GM19238 (cell line): ENCODE measurements around the gene CDY2A.
"Not testable (repeated sequence)": the region's sequence is repeated elsewhere in the genome, so short reads cannot be mapped to it uniquely, and the experiment has no call there.

ENCODE experiments used
- DNase-seq: peaks from one replicate; pipeline ENCODE4 v3.0.0; 2011; ENCODE audit warnings: low spot score; ENCODE audit not compliant: insufficient read length

Gene CDY2A, protein sequence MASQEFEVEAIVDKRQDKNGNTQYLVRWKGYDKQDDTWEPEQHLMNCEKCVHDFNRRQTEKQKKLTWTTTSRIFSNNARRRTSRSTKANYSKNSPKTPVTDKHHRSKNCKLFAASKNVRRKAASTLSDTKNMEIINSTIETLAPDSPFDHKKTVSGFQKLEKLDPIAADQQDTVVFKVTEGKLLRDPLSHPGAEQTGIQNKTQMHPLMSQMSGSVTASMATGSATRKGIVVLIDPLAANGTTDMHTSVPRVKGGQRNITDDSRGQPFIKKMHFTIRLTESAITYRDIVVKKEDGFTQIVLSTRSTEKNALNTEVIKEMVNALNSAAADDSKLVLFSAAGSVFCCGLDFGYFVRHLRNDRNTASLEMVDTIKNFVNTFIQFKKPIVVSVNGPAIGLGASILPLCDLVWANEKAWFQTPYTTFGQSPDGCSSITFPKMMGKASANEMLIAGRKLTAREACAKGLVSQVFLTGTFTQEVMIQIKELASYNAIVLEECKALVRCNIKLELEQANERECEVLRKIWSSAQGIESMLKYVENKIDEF

DNA sequence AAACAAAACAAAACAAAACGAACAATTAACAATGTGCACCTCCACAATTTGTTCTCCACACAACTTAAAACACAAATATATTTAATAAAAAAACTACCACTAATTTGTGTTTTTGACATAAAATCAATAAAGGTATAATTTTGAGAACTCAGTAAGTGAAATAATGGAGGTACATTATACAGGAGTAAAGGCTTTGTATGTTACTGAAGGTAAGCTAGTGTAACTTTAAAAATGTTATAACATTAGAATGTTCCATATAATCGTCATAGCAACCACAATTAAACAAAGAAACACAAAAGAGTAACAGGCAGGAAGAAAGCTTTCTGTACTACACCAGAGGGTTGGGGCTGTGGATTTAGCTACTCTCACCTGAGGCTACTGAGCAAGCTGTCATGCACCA, at the start of gene CDY2A:
CDY2A (plus strand) TSS at position 301 of the 400 bp plus-strand sequence. CDS start 328 bp downstream, outside the sequence.
- DNase-seq: not testable (repeated sequence)

DNA sequence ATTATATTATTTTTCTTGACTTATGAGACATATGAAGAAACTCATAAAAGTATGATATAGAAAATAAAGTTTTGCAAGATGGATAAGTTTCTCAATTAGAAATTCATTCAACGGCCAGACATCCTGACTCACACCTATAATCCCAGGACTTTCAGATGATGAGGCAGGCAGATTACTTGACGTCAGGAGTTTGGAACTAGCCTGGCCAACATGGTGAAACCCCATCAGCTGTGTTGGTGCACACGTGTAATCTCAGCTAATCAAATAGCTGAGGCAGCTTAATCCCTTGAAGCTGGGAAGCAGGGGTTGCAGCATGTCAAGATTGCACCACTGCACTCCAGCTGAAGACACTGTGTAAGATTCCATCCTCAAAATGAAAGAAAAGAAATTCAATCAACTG, 28.0 kb upstream of the CDY2A start:
- DNase-seq: not testable (repeated sequence)

DNA sequence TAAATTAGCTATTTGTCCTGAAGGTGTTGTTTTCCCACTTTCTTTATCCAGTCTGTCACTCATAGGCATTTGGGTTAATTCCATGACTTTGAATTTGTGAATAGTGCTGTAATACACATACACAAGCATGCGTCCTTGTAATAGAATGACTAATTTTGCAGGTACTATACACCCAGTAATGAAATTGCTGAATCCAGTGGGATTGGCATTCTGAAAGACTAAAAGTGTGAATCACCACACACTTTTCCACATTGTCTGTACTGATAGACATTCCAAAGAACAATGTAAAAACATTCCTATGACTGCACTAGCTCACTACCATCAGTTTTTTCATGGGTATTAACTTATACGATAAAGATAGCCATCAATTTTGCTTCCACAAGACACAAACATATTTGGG, 27.3 kb upstream of the CDY2A start:
- not testable (repeated sequence) for DNase-seq

DNA sequence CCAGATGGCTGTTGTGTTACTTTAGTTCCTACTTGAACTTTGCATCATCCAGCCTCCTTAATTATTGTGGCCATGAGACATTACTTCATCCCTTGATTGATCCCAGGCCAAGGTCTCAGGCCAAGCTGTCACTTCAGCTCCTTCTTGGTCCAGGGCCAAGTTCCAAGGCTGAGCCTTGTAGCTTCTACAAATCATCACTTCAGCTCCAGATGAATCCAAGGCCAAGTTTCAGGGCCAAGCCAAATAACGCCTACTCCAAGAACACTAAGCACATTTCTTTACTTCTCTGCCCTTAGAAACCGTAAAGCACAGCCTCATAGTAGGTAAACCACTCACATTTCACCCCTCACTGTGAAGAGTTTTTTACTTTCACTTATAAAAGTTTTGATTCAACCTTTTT, 1.7 kb upstream of the CDY2A start:
- not testable (repeated sequence) for DNase-seq

DNA sequence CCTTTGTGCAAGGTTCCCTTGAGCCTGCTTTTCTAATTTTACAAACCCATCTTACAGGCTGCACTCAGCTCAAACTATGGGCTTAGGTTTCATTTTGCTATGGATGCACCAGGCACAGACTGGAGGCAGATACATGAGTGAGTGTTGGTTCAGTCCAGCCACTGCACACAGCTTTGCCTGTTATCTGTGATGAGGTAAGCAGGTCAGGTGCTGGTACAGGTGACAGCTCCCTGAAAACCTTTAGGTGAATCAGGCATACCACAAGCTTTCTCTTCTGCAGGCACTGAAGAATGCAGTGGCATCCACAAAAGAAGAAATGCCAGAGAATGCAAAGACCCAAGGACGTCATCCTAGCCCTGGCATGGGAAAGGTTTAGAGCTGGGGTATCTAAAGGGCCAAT, 3.3 kb downstream of the CDY2A start:
- not testable (repeated sequence) for DNase-seq

DNA sequence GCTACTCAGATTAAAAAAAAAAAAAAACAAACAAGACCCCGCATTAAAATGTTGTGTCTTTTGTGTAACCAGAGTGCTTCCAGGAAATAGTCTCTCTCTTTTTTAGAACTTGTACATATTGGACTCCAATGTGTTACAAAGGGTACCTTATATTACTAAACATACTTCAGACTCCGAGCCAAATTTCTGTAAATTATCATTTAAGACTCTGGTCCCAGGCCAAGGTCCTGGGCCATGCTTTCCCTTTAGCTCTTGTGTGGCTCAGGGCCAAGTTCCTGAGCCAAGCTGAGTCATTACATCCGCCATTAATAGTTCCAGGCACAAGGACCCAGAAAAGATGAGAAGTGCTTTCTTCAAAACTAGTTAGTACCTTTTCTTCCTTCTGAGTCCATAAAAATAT, 4.6 kb downstream of the CDY2A start:
- DNase-seq: not testable (repeated sequence)

DNA sequence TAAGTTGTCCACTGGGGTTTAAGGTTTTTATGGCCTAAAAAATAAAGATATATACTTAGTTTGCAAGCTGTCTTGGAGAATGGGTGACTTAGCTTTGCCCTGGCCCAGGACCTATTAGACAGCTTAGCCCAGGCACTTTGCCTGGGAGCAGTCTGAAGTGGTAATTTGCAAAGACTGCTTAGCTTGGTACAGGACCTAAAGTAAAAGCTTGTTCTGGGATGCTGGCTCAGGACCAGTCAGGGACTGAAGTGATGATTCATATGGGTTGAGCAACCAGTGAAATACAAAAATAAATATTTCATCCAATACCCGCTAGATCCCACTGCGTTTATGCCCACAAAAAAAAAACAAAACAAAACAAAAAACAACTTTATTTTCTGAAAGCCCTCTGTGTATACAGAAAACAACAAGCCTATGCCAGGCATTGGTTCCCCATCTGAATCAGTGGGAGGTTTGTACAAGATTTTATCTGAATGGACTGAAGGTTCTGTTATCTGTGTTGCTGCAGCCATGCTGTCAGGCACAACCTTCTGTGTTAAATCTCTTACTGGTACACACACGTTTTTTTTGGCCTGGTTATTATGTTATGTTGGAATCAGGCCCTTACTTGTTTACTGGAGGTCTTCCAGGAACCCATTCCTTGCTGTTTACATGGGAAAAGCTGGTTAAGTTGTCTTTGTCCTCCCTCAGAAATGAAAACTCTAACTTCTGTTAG, 8.7 kb downstream of the CDY2A start:
- not testable (repeated sequence) for DNase-seq

DNA sequence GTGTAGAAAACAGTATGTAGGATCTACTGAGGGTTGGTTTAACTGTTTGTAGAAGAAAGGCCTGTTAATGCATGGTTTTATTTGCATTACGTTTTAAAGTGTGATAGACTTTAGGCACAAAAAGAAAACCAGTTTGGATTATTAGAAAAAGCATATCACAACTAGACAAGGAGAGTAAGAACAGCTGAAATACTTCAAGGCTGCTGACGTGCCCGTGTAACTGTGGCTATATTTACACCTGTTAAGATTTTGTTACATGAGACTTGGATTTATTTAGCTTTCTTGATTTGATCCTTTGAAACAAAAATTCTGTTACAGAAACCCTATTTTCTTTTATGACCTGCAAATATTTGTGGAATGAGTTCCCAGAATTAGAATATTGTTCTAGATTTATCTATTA, 9.3 kb downstream of the CDY2A start:
- DNase-seq: not testable (repeated sequence)

DNA sequence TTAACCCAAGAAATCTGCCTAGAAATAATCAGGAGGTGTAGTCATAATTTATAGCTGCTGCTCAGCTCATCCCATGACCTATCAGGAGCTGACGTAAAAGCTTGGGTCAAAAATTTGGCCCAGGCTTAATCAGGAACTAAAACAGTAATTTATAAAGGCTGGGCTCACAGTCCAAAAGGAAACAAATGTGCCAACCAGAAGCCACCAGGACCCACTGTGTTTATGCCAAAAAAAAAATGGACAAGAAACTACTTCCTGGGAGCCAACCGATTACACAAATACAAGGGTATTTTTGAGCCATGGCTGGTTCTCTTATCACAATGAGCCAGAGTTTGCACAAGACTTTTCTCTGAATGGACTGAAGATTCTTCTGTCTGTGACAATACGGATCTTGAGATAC, 19.4 kb downstream of the CDY2A start:
- DNase-seq: not testable (repeated sequence)

DNA sequence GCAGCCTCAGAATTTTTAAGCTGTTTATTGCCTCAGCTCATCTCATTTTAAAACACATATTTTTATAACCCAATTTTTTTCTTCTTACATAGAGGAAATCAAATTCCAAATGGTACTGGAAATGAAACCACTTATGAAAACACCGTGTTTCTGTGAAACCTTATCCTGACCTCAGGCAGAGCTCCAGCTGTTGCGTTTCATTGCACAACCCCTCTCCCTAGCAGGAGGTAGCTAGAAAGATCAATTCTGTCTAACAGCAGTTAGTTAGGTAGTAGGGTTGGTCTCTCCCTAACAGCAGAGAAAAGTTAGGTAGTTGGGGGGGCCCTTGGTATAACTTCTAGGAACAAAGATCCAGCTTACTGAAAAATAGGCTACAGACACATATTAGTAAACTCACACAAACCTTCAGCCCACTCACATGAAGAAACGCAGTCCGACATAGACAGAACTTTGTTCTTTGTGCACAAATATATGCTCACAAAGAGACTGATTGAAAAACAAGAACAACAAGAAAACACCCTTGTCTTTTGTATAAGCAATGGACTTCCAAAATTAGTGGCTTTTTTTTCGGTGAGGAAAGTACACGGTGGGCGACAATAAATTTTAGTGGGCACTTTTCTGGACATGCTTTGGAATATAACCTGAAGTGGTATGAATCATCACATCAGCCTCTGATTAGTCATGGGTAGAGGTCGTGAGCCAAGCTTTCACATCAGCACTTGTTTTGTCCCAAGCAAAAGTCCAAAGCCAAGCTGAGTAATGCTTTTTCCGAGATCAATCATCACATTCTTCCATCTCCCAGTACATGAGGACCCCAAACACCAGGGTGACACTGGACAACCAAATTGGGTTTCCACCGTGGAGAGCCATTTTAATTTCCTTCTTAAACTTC, 22.8 kb downstream of the CDY2A start:
- not testable (repeated sequence) for DNase-seq

DNA sequence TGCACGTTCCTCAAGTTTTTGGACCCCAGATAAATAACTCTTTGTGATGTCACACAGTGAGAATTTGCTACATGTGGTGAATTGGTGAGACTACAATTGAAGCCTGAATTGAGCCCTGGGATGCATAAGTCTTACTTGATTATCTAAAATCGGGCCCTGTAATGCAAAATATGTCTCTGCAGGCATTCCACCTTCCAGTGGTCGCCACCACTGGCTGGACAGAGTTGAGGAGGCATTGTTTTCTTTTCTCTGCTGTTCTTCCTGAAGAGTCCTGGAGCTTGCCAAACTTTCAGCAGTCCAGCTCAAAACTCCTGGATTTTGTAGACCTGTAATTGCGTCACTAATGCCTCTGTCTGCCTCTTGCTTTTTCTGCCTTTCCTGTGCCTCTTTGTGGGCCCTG, 23.5 kb downstream of the CDY2A start:
- not testable (repeated sequence) for DNase-seq

DNA sequence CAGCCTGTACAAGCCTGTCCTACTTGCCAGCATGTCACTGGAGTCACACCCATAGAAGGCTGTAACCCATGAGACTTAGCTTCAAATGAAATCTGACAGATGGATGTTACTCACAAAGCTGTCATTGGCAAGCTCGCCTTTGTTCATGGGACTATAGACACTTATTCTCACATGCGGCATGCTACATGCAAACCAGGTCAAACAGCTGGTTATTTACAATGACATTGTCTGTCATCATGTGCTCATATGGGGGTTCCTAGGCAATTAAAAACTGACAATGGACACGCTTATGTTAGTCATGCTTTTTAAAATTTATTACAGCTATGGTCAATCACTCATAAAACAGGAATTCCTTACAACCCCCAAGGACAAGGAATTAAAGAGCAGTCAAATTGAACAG, 30.9 kb downstream of the CDY2A start:
- not testable (repeated sequence) for DNase-seq

DNA sequence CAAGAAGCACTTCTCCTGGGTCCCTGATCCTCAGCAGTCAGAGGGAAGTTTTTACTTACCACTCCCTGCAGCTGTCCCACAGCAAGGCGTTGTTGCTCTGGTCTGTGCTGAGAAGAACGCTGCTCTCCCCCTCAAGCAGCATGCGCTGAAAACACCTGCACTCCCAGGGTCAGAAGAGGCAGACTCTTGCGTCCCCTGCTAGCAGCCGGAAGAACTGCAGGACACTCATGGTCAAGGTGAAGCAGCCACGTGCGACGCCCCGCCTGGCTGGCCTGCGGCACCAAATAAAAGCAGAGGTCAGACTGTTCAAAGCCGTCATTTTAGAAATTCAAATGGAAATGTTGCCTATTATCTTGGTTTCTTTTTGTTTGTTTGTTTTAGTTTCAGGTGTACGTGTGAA, 47.9 kb downstream of the CDY2A start:
- DNase-seq: not testable (repeated sequence)
